HCT116 (cell line): ENCODE measurements around the gene TCF7L1. TPM values are rescaled to one million over a fixed set of nuclear protein-coding genes. Genes with fewer than 3 reads are reported as not detected.

Experiments used
- ATAC-seq: fragments of 200-7000 bp; cut with Tn5 transposase; 2 replicates; pipeline ENCODE4 v1.9.1; 2020; ENCODE audit warnings: mild to moderate bottlenecking, moderate library complexity
- BruUV-seq: library from RNA; stranded (reverse); fragments of 400-500 nt; replicated peaks from 2 replicates; lab custom pipeline; 2021; lab: Mats Ljungman, UMichigan
- CTCF ChIA-PET: fragments of 300-600 bp; sonication (Branson Sonifier 250); formaldehyde crosslinking; loops from one replicate; lab custom pipeline; 2021; ENCODE audit warnings: antibody characterized with exemption; lab: Charles Lee
- POLR2A ChIA-PET: fragments of 300-600, 350-600 bp; sonication (Branson Sonifier 250); formaldehyde crosslinking; loops from one replicate; lab custom pipeline; 2021; ENCODE audit warnings: antibody characterized with exemption; lab: Charles Lee
- RAD21 ChIA-PET, 2 experiments: fragments of 300-600 bp; sonication (Branson Sonifier 250); formaldehyde crosslinking; loops; one replicate each; lab custom pipeline; 2023; ENCODE audit warnings: low total read pairs in 2 of 2; ENCODE audit not compliant: uncharacterized antibody in 2 of 2, unreplicated experiment in 2 of 2, low non-redundant PET in 1 of 2; lab: Charles Lee
- DNase-seq: peaks from one replicate; pipeline ENCODE4 v3.0.0-alpha.2; 2010; ENCODE audit warnings: low read depth, low spot score
- H2AFZ ChIP-seq: fragments of 200-600 bp; shearing (Covaris generic), sonication (generic); 2 replicates; pipeline ENCODE4 v1.6.1; 2017; ENCODE audit warnings: low read depth, mixed run types, mixed read lengths, antibody characterized with exemption, low read length; ENCODE audit not compliant: poor library complexity, severe bottlenecking
- H3K27ac ChIP-seq: 2 replicates; pipeline ENCODE4 v1.5.1; 2012; ENCODE audit warnings: low read depth, low read length
- H3K27me3 ChIP-seq: fragments of 200-600 bp; sonication (generic); 2 replicates; pipeline ENCODE4 v1.6.1; 2016; ENCODE audit warnings: mixed run types, low read length, mixed read lengths; ENCODE audit not compliant: insufficient read depth
- H3K36me3 ChIP-seq, 2 experiments: fragments of 200-500 bp in 1 of 2; fragments of 200-600 bp in 1 of 2; sonication (Bioruptor generic) in 1 of 2; sonication (generic) in 1 of 2; 2 replicates each; pipeline versions ENCODE4 v1.5.1 to v1.6.1; 2014 to 2016; ENCODE audit warnings: low read length in 2 of 2, inconsistent platforms in 1 of 2, mixed read lengths in 1 of 2, mixed run types in 1 of 2; ENCODE audit not compliant: insufficient read depth in 2 of 2, control insufficient read depth in 1 of 2
- H3K4me1 ChIP-seq, 2 experiments: fragments of 200-600 bp in 1 of 2; sonication (generic) in 1 of 2; 2 replicates each; pipeline versions ENCODE4 v1.5.1 to v1.6.1; 2012 to 2017; ENCODE audit warnings: low read length in 2 of 2, inconsistent platforms in 1 of 2, mild to moderate bottlenecking in 1 of 2, mixed read lengths in 1 of 2, mixed run types in 1 of 2, moderate library complexity in 1 of 2; ENCODE audit not compliant: insufficient read depth in 2 of 2, control insufficient read depth in 1 of 2
- H3K4me2 ChIP-seq: fragments of 200-600 bp; sonication (generic); 2 replicates; pipeline ENCODE4 v1.6.1; 2017; ENCODE audit warnings: mixed run types, low read length, mixed read lengths
- H3K4me3 ChIP-seq, 2 experiments: fragments of 200-600 bp in 1 of 2; sonication (generic) in 1 of 2; replicated peaks in 1 of 2; 2 replicates each; pipeline ENCODE4 v1.5.1; 2011 to 2016; ENCODE audit warnings: low read length in 2 of 2, control low read depth in 1 of 2, low read depth in 1 of 2, mild to moderate bottlenecking in 1 of 2, mixed read lengths in 1 of 2, mixed run types in 1 of 2
- H3K79me2 ChIP-seq: fragments of 200-600 bp; sonication (generic); 2 replicates; pipeline ENCODE4 v1.6.1; 2017; ENCODE audit warnings: mild to moderate bottlenecking, mixed run types, low read length, moderate library complexity, mixed read lengths; ENCODE audit not compliant: insufficient read depth
- H3K9ac ChIP-seq: fragments of 200-600 bp; sonication (generic); 2 replicates; pipeline ENCODE4 v1.6.1; 2016; ENCODE audit warnings: low read length, mixed read lengths
- H3K9me2 ChIP-seq: fragments of 200-600 bp; sonication (generic), shearing (Covaris generic); 2 replicates; pipeline ENCODE4 v1.6.1; 2017; ENCODE audit warnings: mixed run types, mild to moderate bottlenecking, moderate library complexity; ENCODE audit not compliant: insufficient read depth
- H3K9me3 ChIP-seq, 2 experiments: fragments of 200-500 bp in 1 of 2; fragments of 200-600 bp in 1 of 2; sonication (Bioruptor generic) in 1 of 2; sonication (generic) in 1 of 2; 2 replicates each; pipeline ENCODE4 v1.6.1; 2014 to 2017; ENCODE audit warnings: low read length in 2 of 2, mixed read lengths in 2 of 2, inconsistent platforms in 1 of 2, low read depth in 1 of 2, mild to moderate bottlenecking in 1 of 2, mixed run types in 1 of 2, moderate library complexity in 1 of 2; ENCODE audit not compliant: control insufficient read depth in 1 of 2, insufficient read depth in 1 of 2
- H4K20me1 ChIP-seq: fragments of 200-600 bp; sonication (generic), shearing (Covaris generic); 2 replicates; pipeline ENCODE4 v1.6.1; 2017; ENCODE audit warnings: mixed run types, mild to moderate bottlenecking, moderate library complexity; ENCODE audit not compliant: insufficient read depth
- CEBPB ChIP-seq: IDR thresholded peaks from 2 replicates; pipeline ENCODE4 v1.6.1; 2012; ENCODE audit warnings: low read depth
- EGR1 ChIP-seq: IDR thresholded peaks from 2 replicates; pipeline ENCODE4 v1.6.1; 2012; ENCODE audit warnings: low read depth
- ELF1 ChIP-seq: IDR thresholded peaks from 2 replicates; pipeline ENCODE4 v1.6.1; 2012; ENCODE audit warnings: low read depth, borderline replicate concordance
- EZH2phosphoT487 ChIP-seq: fragments of 200-600 bp; IDR thresholded peaks from 2 replicates; pipeline ENCODE4 v1.6.1; 2018; ENCODE audit warnings: antibody characterized with exemption, borderline replicate concordance
- POLR2A ChIP-seq: IDR thresholded peaks from 2 replicates; pipeline ENCODE4 v1.7.0; 2011; ENCODE audit warnings: borderline replicate concordance; ENCODE audit not compliant: insufficient read depth, insufficient read length; ENCODE audit errors: extremely low read depth
- TCF7L2 ChIP-seq: IDR thresholded peaks from 2 replicates; pipeline ENCODE4 v1.7.0; 2011; ENCODE audit warnings: borderline replicate concordance, inconsistent platforms; ENCODE audit not compliant: insufficient read depth, insufficient read length; ENCODE audit errors: extremely low read depth
- intact Hi-C: fragments of 100-400 bp; cut with micrococcal nuclease; formaldehyde crosslinking; loops from 2 replicates; pipeline ENCODE4 v1.10.0; 2022
- total RNA-seq: library from RNA; stranded (reverse); gene quantifications from one replicate; pipeline ENCODE4 v1.2.1, GENCODE V29; 2021; ENCODE audit not compliant: unreplicated experiment
- TF ChIP-seq, protein P1 (sequence below): IDR thresholded peaks from 2 replicates; pipeline ENCODE4 v1.6.1; 2012; ENCODE audit warnings: low read depth

TCF7L1 gene
- total RNA-seq, 1 experiment from 2014 or later, result 10.3 TPM

DNA sequence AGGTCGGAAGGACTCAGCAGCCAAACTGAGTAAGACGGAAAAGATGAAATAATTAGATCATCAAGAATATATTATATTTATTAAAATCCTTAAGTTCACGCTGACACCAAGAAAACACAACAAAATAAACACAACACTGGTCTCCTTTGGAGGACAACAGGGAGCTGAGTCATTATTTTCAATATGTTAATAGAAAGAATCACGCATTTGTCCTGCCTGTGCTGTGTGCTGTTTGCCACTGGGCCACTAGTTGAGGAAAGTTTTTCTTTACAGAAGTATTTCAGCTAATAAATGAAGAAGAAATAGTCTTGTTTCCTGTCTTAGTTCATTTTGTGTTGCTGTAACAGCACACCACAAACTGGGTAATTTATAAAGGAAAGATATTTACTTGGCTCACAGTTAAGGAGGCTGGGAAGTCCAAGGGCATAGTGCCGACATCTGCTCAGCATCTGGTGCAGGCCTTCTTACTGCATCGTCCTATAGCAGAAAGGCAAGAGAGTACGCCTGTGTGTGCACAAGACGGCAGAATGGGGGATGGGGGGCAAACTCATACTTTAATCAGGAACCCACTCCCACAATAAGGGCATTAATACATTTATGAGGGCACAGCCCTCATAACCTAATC is 88.0 kb downstream of the TCF7L1 start (continued):
- TF ChIP-seq, protein P1, sequence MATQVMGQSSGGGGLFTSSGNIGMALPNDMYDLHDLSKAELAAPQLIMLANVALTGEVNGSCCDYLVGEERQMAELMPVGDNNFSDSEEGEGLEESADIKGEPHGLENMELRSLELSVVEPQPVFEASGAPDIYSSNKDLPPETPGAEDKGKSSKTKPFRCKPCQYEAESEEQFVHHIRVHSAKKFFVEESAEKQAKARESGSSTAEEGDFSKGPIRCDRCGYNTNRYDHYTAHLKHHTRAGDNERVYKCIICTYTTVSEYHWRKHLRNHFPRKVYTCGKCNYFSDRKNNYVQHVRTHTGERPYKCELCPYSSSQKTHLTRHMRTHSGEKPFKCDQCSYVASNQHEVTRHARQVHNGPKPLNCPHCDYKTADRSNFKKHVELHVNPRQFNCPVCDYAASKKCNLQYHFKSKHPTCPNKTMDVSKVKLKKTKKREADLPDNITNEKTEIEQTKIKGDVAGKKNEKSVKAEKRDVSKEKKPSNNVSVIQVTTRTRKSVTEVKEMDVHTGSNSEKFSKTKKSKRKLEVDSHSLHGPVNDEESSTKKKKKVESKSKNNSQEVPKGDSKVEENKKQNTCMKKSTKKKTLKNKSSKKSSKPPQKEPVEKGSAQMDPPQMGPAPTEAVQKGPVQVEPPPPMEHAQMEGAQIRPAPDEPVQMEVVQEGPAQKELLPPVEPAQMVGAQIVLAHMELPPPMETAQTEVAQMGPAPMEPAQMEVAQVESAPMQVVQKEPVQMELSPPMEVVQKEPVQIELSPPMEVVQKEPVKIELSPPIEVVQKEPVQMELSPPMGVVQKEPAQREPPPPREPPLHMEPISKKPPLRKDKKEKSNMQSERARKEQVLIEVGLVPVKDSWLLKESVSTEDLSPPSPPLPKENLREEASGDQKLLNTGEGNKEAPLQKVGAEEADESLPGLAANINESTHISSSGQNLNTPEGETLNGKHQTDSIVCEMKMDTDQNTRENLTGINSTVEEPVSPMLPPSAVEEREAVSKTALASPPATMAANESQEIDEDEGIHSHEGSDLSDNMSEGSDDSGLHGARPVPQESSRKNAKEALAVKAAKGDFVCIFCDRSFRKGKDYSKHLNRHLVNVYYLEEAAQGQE, result no peak
- TF ChIP-seq TCF7L2 (no peak), CEBPB (no peak), POLR2A (no peak), EZH2phosphoT487 (no peak)
- TF ChIP-seq, all 23 proteins: peak for 0

DNA sequence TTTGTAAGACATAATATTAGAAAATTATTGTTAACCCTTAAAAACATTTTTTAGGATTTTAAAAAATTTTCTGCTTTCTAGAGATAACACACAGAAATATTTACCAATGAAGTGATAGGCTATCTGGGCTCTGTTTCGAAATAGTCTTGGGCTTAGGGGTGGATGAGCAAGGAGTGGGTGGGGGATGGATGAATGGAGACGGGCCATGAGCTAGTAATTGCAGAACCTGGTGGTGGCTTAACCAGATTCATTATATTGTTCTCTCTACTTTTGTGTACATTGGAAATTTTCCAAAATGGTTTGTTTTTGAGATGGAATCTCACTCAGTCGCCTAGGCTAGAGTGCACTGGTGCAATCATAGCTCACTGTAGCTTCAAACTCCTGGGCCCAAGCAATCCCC is 89.6 kb downstream of the TCF7L1 start:
- no peaks in the 10 kb centered on the region for H3K9me2 ChIP-seq
- CTCF ChIA-PET, result no interaction called here

More for the DNA sequence above, 89.6 kb downstream of the TCF7L1 start:
- no peak for TF ChIP-seq EZH2phosphoT487
- TF ChIP-seq EGR1, result no peak
- TF ChIP-seq ELF1, result no peak
- TF ChIP-seq, all 23 proteins: peak for 0
- ATAC-seq (no peak), DNase-seq (no peak)
- H3K27me3 ChIP-seq, result no peaks in the 10 kb centered on the region
- BruUV-seq, result no TSS peak
- H3K9ac ChIP-seq, result no peak overlapping the region
- H3K4me3 ChIP-seq, result no peak overlapping the region
- no peaks in the 10 kb centered on the region for H3K9me3 ChIP-seq
- no peaks in the 10 kb centered on the region for H4K20me1 ChIP-seq
- POLR2A ChIA-PET, result no interaction called here
- no peak overlapping the region for H3K4me2 ChIP-seq
- intact Hi-C loops, result no loop called here
- no peaks in the 10 kb centered on the region for H3K36me3 ChIP-seq
- no peaks in the 10 kb centered on the region for H3K4me1 ChIP-seq
- H3K79me2 ChIP-seq, result no peaks in the 10 kb centered on the region
- RAD21 ChIA-PET, result no interaction called here
- H3K27ac ChIP-seq, result no peak overlapping the region
- H2AFZ ChIP-seq, result no peak overlapping the region
